Naive thymus-derived CD8-positive, alpha-beta T cell (primary cell): ENCODE measurements around the gene NUCB2. TPM values are rescaled to one million over a fixed set of nuclear protein-coding genes. Genes with fewer than 3 reads are reported as not detected.

Source experiments
- ATAC-seq, 2 donors: fragments of 150-1000 bp; cut with Tn5 transposase in 1 of 2; sonication (Bioruptor Pico), chemical (Tn5 transposase) in 1 of 2; 1 replicate in 1 of 2; 2 replicates in 1 of 2; pipeline ENCODE4 v1.10.0; 2021; ENCODE audit warnings: mild to moderate bottlenecking in 2 of 2, moderate library complexity in 2 of 2
- POLR2A ChIA-PET: fragments of 350-600 bp; sonication (Branson Sonifier 250); formaldehyde crosslinking; loops from one replicate; lab custom pipeline; 2021; ENCODE audit warnings: antibody characterized with exemption; lab: Charles Lee
- DNase-seq, 10 donors: peaks; one replicate each; pipeline versions ENCODE4 v3.0.0 to v3.0.0-alpha.2; 2020 to 2022
- H3K27ac Mint-ChIP-seq, 10 donors: one replicate each; pipeline ENCODE4 v1.8.0; 2020 to 2022; ENCODE audit warnings: mild to moderate bottlenecking in 10 of 10, mixed read lengths in 10 of 10, moderate library complexity in 4 of 10, inconsistent platforms in 1 of 10
- H3K27me3 Mint-ChIP-seq, 5 donors: one replicate each; pipeline ENCODE4 v1.8.0; 2021 to 2022; ENCODE audit warnings: mixed read lengths in 5 of 5
- H3K36me3 Mint-ChIP-seq, 3 donors: one replicate each; pipeline ENCODE4 v1.8.0; 2020 to 2022; ENCODE audit warnings: mixed read lengths in 3 of 3, mild to moderate bottlenecking in 2 of 3, inconsistent platforms in 1 of 3
- H3K4me1 Mint-ChIP-seq, 4 donors: one replicate each; pipeline ENCODE4 v1.8.0; 2021 to 2022; ENCODE audit warnings: mixed read lengths in 4 of 4
- H3K4me3 Mint-ChIP-seq, 10 donors: one replicate each; pipeline ENCODE4 v1.8.0; 2020 to 2022; ENCODE audit warnings: mild to moderate bottlenecking in 10 of 10, mixed read lengths in 10 of 10, moderate library complexity in 6 of 10, inconsistent platforms in 1 of 10
- H3K9me3 Mint-ChIP-seq, 9 donors: one replicate each; pipeline ENCODE4 v1.8.0; 2020 to 2022; ENCODE audit warnings: mixed read lengths in 9 of 9, mild to moderate bottlenecking in 3 of 9, inconsistent platforms in 1 of 9, moderate library complexity in 1 of 9
- polyA plus RNA-seq, 3 donors: library from polyadenylated mRNA; unstranded; fragments of 300-500 nt; fragmentation: Illumina TruSeq; gene quantifications; one replicate each; pipeline ENCODE4 v1.2.3, GENCODE V29; 2021
- total RNA-seq, 8 experiments: library from RNA in 2 of 8; stranded (reverse) in 2 of 8; gene quantifications; one replicate each; pipeline ENCODE4 v1.2.3 and lab custom pipeline; 2021 to 2026

NUCB2 gene
- total and polyA plus RNA-seq, 5 experiments from 2014 or later = 211 to 487 (median 449) TPM

DNA sequence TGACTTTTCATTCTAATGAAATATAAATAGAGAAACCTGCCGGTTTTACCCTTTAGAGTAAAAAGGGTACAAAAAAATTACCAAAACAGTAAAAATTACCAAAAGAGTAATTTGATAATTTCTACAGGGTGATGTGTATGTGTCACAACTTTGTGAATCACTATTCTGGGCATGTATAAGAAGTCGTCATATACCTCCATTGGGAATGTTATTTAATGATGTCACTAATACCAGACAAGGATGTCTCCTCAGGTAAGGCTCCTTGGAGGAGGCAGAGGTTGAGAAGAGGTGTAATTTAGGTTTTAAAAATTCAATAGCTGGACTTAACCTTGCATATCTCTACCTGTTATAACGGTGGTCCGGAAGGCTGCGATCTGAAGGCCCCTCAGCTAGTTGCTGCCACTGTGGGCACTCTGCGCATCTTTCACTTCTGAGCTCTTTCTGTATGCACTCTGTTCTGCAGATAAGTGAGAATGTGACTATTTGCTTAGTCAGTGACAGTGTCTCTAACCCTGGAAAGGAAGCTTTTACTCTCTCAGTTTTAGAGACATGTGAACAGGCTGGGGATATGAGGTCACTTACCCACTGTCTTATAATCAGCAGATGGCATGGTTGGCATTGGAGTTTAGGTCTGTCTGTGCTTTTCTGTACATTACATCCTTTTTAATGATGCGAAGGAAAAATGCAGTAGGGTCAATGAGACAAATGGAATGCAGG, 74.1 kb downstream of the NUCB2 start:
- no peak for DNase-seq
- Mint-ChIP-seq H3K4me1 (peaks cover 13 to 29% (median 28%) of the 10 kb centered on the region in 4 donors), H3K36me3 (peaks cover 0 to 2% (median 0%) of the 10 kb centered on the region in 3 donors), H3K9me3 (no peaks in the 10 kb centered on the region), H3K27me3 (no peaks in the 10 kb centered on the region), H3K27ac (peak overlapping the region in 9 of 10 donors; percentile 14 to 93 (median 85)), H3K4me3 (peak overlapping the region; percentile 86 to 99 (median 95))
- POLR2A ChIA-PET = no interaction called here
- no peak for ATAC-seq

DNA sequence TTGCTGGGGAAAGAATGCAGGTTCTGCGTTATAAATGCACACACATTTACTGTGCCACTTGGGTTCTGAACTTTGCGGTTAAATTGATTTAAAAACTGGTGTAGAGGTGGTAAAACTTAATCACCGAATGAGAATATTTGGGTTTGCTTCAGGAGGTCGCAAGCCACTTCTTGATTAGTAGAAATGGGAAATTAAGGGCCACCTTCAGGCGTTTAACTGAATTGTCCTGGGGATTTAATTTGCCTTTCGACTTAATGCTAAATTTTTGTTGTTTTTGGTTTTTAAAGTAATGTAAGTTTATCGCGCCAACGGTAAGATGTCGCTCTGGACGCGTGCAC, 74.6 kb downstream of the NUCB2 start:
- peak overlapping the region; percentile 47 to 96 (median 87) for H3K27ac Mint-ChIP-seq
- DNase-seq = no peak
- no peak for ATAC-seq
- peaks cover 0 to 2% (median 0%) of the 10 kb centered on the region in 3 donors for H3K36me3 Mint-ChIP-seq
- peak overlapping the region; percentile 86 to 99 (median 95) for H3K4me3 Mint-ChIP-seq
- POLR2A ChIA-PET = no interaction called here
- no peaks in the 10 kb centered on the region for H3K27me3 Mint-ChIP-seq
- peaks cover 13 to 29% (median 28%) of the 10 kb centered on the region in 4 donors for H3K4me1 Mint-ChIP-seq
- H3K9me3 Mint-ChIP-seq = no peaks in the 10 kb centered on the region

DNA sequence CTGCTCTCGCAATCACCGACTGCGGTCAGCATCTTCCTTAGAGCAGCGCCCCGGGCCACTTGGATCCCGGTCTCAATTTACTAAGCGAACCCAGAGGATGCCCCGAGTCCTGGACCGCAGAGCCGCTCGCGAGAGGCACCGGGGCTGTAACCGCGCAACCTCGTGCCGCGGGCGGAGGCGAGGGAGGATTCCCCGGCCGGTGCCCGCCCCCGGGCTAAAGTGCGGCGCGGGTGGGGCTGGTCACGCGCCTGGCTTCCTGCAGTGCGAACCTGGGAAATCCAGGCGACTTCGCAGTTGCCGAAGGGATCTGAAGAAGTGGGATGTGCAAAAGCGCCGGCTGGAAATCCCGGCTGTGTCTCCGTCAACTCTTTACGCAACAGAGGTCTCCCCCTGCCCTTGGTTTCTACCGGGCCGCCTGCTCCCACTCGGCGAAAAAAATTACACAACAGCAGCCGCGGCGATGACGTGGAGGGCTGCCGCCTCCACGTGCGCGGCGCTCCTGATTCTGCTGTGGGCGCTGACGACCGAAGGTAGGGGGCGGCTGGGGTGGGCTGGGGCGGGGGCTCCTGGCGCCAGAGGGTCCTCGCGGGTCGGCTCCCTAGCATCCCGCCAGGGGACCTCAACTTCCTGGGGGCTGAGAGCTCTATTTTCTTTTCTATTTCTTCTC, 75.1 kb downstream of the NUCB2 start, which contains the start of gene NCR3LG1:
NCR3LG1 (plus strand) TSS at position 291 of the 667 bp plus-strand sequence; CDS start at position 461, 170 bp downstream.
- peaks cover 0 to 2% (median 0%) of the 10 kb centered on the region in 3 donors for H3K36me3 Mint-ChIP-seq
- DNase-seq (peak; percentile 45 to 80 (median 70)), ATAC-seq (peak; percentile 65 to 76)
- POLR2A ChIA-PET = interaction anchor here (0.7 to 3.0 kb wide), 2 partner anchors 75 to 106 kb away, joined by 4 to 17 read pairs; partner anchors contain the start of gene NUCB2
- peaks cover 13 to 29% (median 28%) of the 10 kb centered on the region in 4 donors for H3K4me1 Mint-ChIP-seq
- H3K27ac Mint-ChIP-seq = peak within 1 kb of the TSS; percentile 75 to 96 (median 92)
- H3K9me3 Mint-ChIP-seq = peaks cover 0 to 2% (median 0%) of the 10 kb centered on the region in 9 donors
- no peaks in the 10 kb centered on the region for H3K27me3 Mint-ChIP-seq
- H3K4me3 Mint-ChIP-seq = peak within 1 kb of the TSS; percentile 86 to 99 (median 95)

DNA sequence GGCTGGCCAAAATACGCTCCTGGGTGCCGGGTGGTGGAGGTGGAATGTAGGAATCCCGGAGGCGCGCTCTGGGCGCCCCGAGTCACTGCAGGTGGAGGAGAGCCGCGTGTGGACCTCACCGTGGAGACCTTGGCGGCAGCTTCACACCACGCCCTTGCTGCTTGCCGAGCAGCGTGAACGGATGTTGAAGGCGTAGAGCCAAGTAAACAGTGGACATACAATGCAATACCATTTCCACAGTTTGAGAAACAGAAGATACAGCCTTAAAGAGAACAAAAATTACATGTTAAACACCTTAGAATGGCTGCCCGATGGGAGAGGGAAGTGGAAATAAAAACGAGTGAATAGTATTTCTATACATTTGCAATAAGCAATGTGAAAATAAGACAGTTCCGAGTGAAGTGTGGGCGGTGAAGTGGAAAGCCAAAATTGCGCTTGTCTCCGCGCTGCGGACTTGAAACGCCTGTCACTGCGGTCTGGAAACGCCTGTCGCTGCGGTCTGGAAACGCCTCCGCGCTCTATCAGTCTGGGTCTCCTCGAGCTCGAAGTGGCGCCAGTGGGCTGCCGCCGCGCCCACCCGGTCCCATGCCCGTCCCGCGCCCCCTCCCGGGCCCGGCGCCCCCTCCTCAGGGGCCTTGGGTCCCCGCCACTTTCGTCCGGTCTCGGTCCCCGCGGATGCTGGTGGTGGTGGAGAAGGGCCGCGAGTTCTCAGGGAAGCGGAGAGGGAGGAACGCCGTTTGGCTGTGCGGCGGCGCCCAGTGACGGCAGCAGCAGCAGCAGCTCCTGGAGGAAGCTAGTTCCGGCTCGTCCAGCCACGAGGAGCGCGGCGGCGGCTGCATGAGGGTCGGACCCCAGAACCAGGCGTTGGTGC, 76.6 kb downstream of the NUCB2 start:
- peak; percentile 30 to 66 (median 52) for DNase-seq
- H3K27ac Mint-ChIP-seq = peak overlapping the region; percentile 77 to 96 (median 92)
- peaks cover 0 to 3% (median 0%) of the 10 kb centered on the region in 3 donors for H3K36me3 Mint-ChIP-seq
- POLR2A ChIA-PET = interaction anchor here (0.7 to 3.0 kb wide), 6 partner anchors 18 to 615 kb away, joined by 3 to 17 read pairs (median 4); partner anchors contain the start of genes C11orf58, NUCB2 and RPS13
- ATAC-seq = peak; percentile 37 to 54
- peaks cover 13 to 31% (median 29%) of the 10 kb centered on the region in 4 donors for H3K4me1 Mint-ChIP-seq
- H3K9me3 Mint-ChIP-seq = peaks cover 0 to 2% (median 0%) of the 10 kb centered on the region in 9 donors
- H3K4me3 Mint-ChIP-seq = peak overlapping the region; percentile 86 to 99 (median 95)
- no peaks in the 10 kb centered on the region for H3K27me3 Mint-ChIP-seq

DNA sequence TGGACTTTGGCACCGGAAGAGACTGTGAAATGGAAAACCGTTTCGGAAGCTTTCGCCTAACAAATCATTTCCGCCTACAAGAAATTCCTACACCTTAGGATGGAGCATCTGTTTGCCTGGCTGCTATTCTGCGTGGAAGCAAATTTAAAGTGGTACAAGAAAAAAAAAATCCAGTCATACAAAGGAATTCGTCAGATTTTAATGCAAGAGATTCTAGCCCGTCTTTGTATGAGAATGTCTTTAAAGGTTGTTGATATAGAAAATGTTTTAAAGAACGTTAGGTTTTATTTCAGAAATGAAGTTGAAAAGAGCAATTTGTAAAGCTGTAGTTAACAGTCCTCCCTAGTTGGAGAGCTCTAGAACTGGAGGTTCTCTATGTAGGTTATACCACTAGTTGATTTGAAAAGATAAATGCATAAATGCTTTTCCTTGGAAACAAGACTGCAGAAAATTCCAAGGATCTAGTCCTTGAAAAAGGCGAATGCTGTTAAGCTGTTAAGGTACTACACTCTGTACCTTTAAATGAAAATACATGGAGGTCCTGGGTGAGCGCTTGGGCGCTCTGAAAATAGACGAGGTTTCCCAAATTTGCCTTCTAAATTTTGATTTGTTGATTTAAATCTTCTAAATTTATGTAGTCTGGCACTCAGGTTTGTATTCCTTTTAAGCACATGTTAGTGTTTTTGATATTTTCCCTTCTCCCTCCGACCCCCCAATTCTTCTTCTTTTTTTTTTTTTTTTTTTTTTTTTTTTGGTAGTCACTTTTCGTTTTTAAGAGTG, 77.5 kb downstream of the NUCB2 start:
- H3K27me3 Mint-ChIP-seq = no peaks in the 10 kb centered on the region
- ATAC-seq = no peak
- peak in 2 of 10 donors; percentile 4 to 19 for DNase-seq
- peak overlapping the region; percentile 55 to 96 (median 82) for H3K27ac Mint-ChIP-seq
- H3K36me3 Mint-ChIP-seq = peaks cover 0 to 5% (median 2%) of the 10 kb centered on the region in 3 donors
- H3K9me3 Mint-ChIP-seq = peaks cover 0 to 2% (median 0%) of the 10 kb centered on the region in 9 donors
- H3K4me1 Mint-ChIP-seq = peaks cover 13 to 33% (median 29%) of the 10 kb centered on the region in 4 donors
- peak overlapping the region; percentile 86 to 99 (median 95) for H3K4me3 Mint-ChIP-seq
- POLR2A ChIA-PET = interaction anchor here (0.7 to 3.0 kb wide), 6 partner anchors 20 to 616 kb away, joined by 3 to 17 read pairs (median 4); partner anchors contain the start of genes C11orf58, NUCB2 and RPS13

DNA sequence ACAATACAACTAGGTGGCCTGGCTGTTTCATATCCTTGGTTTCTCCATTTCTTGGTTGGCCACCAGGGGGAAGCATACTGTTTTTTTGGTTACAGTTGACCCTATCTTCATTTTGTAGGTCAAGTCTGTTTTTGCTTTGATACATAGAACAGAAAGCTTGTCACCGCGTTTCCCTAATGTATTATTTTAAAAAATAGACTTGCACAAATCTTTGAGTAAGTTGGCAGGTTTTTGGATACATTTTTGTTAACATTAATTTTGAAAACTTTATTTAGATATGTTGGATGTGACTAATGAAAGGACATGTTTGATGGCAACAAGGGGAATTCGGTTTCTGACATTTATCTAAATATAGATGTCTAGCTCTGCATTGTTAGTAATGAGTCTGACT, 78.1 kb downstream of the NUCB2 start:
- H3K27ac Mint-ChIP-seq = peak overlapping the region in 8 of 10 donors; percentile 8 to 90 (median 77)
- H3K4me3 Mint-ChIP-seq = peak overlapping the region; percentile 80 to 99 (median 95)
- H3K4me1 Mint-ChIP-seq = peaks cover 13 to 33% (median 29%) of the 10 kb centered on the region in 4 donors
- no peak for ATAC-seq
- POLR2A ChIA-PET = interaction anchor here (0.6 to 3.0 kb wide), 4 partner anchors 68 to 277 kb away, joined by 3 to 17 read pairs (median 4); partner anchors contain the start of genes NUCB2 and RPS13
- DNase-seq = peak in 9 of 10 donors; percentile 26 to 77 (median 56)
- peaks cover 0 to 7% (median 3%) of the 10 kb centered on the region in 3 donors for H3K36me3 Mint-ChIP-seq
- peaks cover 0 to 4% (median 0%) of the 10 kb centered on the region in 9 donors for H3K9me3 Mint-ChIP-seq
- no peaks in the 10 kb centered on the region for H3K27me3 Mint-ChIP-seq

DNA sequence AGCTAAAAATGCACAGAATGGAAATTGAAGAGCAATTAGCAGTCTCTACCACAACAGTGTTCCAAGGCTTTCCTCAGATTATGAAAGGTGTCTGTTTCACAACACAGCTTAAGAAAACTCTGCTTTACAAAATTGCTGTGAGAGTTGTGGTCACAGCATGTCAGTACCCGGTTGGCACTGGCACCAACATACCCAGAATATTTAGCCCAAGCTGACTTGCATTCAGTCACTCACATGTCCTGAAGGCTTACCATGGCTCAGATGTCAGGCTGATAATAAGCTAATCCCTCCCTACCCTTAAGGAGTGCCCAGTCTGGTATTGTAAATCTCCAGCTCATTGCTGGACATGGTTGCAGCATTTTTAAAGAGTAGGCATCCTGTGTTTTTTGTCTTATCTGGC, 90.0 kb downstream of the NUCB2 start:
- ATAC-seq = no peak
- no peak overlapping the region for H3K27ac Mint-ChIP-seq
- H3K9me3 Mint-ChIP-seq = peaks cover 9 to 36% (median 23%) of the 10 kb centered on the region in 9 donors
- H3K36me3 Mint-ChIP-seq = peaks cover 34 to 55% (median 55%) of the 10 kb centered on the region in 3 donors
- DNase-seq = no peak
- POLR2A ChIA-PET = no interaction called here
- no peak overlapping the region for H3K4me3 Mint-ChIP-seq
- peaks cover 0 to 8% (median 2%) of the 10 kb centered on the region in 4 donors for H3K4me1 Mint-ChIP-seq
- H3K27me3 Mint-ChIP-seq = no peaks in the 10 kb centered on the region

DNA sequence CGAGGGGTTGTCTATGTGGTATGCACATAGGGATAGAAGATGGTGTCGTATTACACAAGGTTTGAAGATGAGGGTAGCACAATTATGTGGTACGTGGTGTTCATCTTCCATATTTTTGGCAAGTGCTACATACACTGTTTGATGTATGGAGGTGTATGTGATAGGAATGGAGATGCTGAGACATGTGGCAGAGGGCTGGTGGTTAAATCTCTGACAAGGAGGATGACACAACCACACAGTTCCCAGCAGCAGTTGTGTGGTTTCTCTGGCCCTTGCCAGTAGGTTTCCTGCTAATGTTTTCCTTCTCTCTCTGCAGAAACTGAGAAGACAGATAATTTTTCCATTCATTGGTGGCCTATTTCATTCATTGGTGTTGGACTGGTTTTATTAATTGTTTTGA, 92.0 kb downstream of the NUCB2 start:
- ATAC-seq = no peak
- peaks cover 15 to 56% (median 35%) of the 10 kb centered on the region in 9 donors for H3K9me3 Mint-ChIP-seq
- POLR2A ChIA-PET = no interaction called here
- H3K27me3 Mint-ChIP-seq = no peaks in the 10 kb centered on the region
- no peak overlapping the region for H3K27ac Mint-ChIP-seq
- no peak for DNase-seq
- H3K36me3 Mint-ChIP-seq = peaks cover 48 to 71% (median 65%) of the 10 kb centered on the region in 3 donors
- no peak overlapping the region for H3K4me3 Mint-ChIP-seq
- peaks cover 0 to 6% (median under 1%) of the 10 kb centered on the region in 4 donors for H3K4me1 Mint-ChIP-seq

DNA sequence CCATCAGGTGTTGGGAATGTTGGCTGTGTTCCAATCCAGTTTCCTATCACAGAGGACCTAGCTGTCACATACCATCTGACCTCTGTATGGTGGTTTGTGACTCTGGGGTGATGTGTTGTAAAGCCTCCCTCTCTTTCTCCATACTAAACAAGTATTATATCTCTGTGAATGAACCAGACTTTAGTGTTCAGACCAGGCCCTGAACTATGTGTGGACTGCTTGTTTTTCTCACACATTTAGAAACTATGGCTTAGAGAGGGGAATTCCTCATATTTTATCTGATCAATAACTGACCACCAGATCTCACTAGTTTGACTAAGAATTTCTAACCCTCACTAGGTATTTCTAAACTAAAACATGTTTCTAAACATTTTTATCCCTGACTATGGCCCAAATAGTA, 92.6 kb downstream of the NUCB2 start:
- H3K4me1 Mint-ChIP-seq = peaks cover 0 to under 1% (median 0%) of the 10 kb centered on the region in 4 donors
- POLR2A ChIA-PET = no interaction called here
- H3K9me3 Mint-ChIP-seq = peaks cover 15 to 60% (median 35%) of the 10 kb centered on the region in 9 donors
- peaks cover 48 to 72% (median 65%) of the 10 kb centered on the region in 3 donors for H3K36me3 Mint-ChIP-seq
- H3K4me3 Mint-ChIP-seq = no peak overlapping the region
- no peak overlapping the region for H3K27ac Mint-ChIP-seq
- DNase-seq (no peak), ATAC-seq (no peak)
- no peaks in the 10 kb centered on the region for H3K27me3 Mint-ChIP-seq

DNA sequence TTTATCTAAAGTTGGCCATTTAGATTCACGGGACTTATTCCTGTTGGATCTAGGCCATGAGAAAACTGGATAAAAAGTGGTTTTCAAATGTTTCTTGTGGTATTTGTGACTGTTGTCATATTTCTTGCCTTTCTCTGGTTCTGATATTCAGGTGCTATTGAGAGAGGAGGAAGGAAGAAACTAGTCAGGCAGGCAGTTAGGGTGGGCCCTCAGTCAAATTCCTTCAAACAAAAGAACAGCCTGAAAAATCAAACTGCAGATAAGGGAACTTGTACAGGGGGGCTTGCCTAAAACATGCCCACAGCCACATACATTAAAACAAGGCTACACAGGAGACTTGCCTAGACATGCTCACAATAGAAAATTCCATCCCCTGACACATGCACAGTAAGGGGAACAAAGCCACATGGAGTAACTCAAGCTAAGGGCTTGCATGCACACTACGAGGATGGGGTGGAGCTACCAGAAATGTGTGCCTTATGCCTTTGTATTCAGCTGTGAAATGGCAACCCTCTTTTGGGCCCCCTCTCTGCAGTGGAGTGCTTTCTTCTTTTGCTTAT, 93.2 kb downstream of the NUCB2 start:
- no peaks in the 10 kb centered on the region for H3K4me1 Mint-ChIP-seq
- H3K36me3 Mint-ChIP-seq = peaks cover 48 to 74% (median 68%) of the 10 kb centered on the region in 3 donors
- H3K9me3 Mint-ChIP-seq = peaks cover 15 to 60% (median 35%) of the 10 kb centered on the region in 9 donors
- no peak overlapping the region for H3K27ac Mint-ChIP-seq
- H3K4me3 Mint-ChIP-seq = no peak overlapping the region
- ATAC-seq = no peak
- H3K27me3 Mint-ChIP-seq = no peaks in the 10 kb centered on the region
- no peak for DNase-seq
- POLR2A ChIA-PET = no interaction called here

DNA sequence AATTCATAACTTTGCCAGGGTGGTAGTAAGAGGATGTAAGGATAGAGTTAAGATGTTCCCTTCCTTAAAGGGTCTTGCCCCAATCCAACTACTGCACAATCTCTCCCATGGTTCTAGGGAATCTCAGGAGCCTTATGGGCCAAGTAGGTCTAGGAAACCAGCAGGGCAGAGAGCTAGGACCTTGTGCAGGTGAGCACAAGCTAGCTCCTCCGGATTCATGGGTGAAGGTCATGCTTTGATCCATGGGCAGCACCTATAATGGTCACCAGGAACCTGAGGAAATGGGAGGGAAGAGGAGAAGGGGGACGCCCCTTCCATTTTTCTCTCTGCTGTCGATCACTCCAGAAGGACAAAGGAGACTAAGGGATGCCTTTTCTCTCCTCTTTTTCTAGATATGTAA, 95.1 kb downstream of the NUCB2 start:
- ATAC-seq (no peak), DNase-seq (no peak)
- Mint-ChIP-seq H3K9me3 (peaks cover 15 to 60% (median 35%) of the 10 kb centered on the region in 9 donors), H3K27me3 (no peaks in the 10 kb centered on the region), H3K36me3 (peaks cover 48 to 77% (median 67%) of the 10 kb centered on the region in 3 donors), H3K4me1 (no peaks in the 10 kb centered on the region), H3K4me3 (no peak overlapping the region), H3K27ac (no peak overlapping the region)
- POLR2A ChIA-PET = interaction anchor here (0.8 to 1.0 kb wide), 2 partner anchors 17 to 19 kb away, joined by 3 read pairs; partner anchors contain the start of gene KCNJ11
